ENCODE measurements around the gene PYHIN1. TPM values are rescaled to one million over a fixed set of nuclear protein-coding genes. Genes with fewer than 3 reads are reported as not detected.
A peak's percentile ranks its signal among the peaks of the same experiment; 100 is the strongest.
"Not testable (repeated sequence)": the region's sequence is repeated elsewhere in the genome, so short reads cannot be mapped to it uniquely, and the experiment has no call there.

PYHIN1 gene
- total RNA-seq, 4 donors from 2014 or later: 0.61 to 2.3 (median 1.7) TPM; not detected in 1

GRCh38 chr1:159005161-159005560 is 73.8 kb downstream of the PYHIN1 start:
- Histone ChIP-seq H3K36me3 (no peaks in the 10 kb centered on the region), H3K4me1 (peaks cover 0 to 57% (median 25%) of the 10 kb centered on the region in 3 donors), H3K27me3 (no peaks in the 10 kb centered on the region), H3K9me3 (no peaks in the 10 kb centered on the region), H3K4me3 (no peak overlapping the region), H3K27ac (peak overlapping the region in 3 of 4 donors; percentile 34 to 79 (median 63))
- TF ChIP-seq CTCF (IDR thresholded peaks at IDR 0.05) (no peak), POLR2A (IDR thresholded peaks at IDR 0.05) (no peak)
- DNase-seq: no peak
- intact Hi-C loops (cut with DNase I): no loop called here

- TF ChIP-seq POLR2A (IDR thresholded peaks at IDR 0.05) (no peak), CTCF (IDR thresholded peaks at IDR 0.05) (no peak)
- no peaks in the 10 kb centered on the region for H3K36me3 ChIP-seq
- H3K27me3 ChIP-seq: no peaks in the 10 kb centered on the region
- WGBS, 2 donors: 25 to 49% methylated on average over 6 of the region's 6 CpGs
- H3K9me3 ChIP-seq: no peaks in the 10 kb centered on the region
- H3K4me1 ChIP-seq: peaks cover 0 to 52% (median 25%) of the 10 kb centered on the region in 3 donors
- intact Hi-C loops (cut with DNase I): no loop called here
- DNase-seq: no peak
- H3K27ac ChIP-seq: peak overlapping the region; percentile 10 to 79 (median 48)
- H3K4me3 ChIP-seq: peak overlapping the region in 1 of 4 donors; percentile 11
Measured at GRCh38 chr1:159005676-159006075, 74.3 kb downstream of the PYHIN1 start.

DNA sequence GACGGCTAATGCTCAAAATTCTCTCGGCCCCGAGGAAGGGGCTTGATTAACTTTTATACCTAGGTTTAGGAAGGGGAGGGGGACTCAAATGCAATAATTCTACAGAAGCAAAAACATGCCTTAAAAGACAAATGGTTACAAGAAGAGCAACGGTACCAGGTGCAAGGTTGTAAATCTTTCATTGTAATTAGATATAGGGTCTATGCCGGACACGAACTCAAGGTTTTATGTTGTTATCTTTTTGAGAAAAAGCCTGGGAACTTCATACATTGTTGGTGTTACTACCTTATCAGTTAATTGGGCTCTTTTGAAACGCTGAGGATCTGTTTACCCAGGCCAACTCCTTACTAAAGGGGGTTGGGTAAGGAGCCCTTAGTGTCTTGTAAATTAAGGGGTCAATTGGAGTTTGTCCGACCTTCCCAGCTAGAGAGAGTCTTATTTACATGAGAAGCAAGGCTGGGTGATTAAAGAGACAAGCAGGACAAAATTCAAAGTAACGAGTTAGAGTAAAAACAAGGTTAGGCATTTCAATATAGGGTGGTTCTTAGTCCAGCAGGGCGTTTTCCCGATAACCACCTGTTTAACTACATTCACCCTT is 75.0 kb downstream of the PYHIN1 start:
- DNase-seq; H3K27me3 ChIP-seq; H3K9me3 ChIP-seq; H3K4me3 ChIP-seq; H3K36me3 ChIP-seq; intact Hi-C loops (cut with DNase I): not testable (repeated sequence)
- Histone ChIP-seq H3K27ac (peak overlapping the region in 3 of 4 donors; percentile 34 to 79 (median 63)), H3K4me1 (peaks cover 0 to 45% (median 21%) of the 10 kb centered on the region in 3 donors)
- 79 to 81% methylated on average over 11 of the region's 11 CpGs for WGBS, 2 donors

DNA sequence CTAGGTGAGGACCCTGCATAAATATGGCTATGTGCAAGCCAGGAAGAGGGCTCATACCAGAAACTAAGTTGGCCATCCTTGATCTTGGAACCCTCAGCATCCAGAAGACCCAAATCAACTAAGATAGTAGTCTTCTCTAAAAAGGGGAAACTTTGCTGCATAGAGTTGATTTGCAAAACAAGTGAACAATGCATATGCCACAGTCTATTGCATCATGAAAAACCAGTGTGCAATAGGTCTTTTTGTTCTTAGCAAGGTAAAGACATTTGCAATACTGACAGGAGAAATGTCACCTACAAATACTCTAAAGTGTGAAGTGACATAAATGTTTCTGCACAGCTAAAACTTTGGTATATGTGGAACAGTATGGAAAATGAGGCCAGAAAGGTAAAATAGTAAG is 76.4 kb downstream of the PYHIN1 start:
- no peak for DNase-seq
- no peak for TF ChIP-seq CTCF (IDR thresholded peaks at IDR 0.05)
- intact Hi-C loops (cut with DNase I): no loop called here
- H3K4me1 ChIP-seq: peaks cover 5 to 41% (median 21%) of the 10 kb centered on the region in 3 donors
- H3K27me3 ChIP-seq: no peaks in the 10 kb centered on the region
- no peak overlapping the region for H3K4me3 ChIP-seq
- no peaks in the 10 kb centered on the region for H3K36me3 ChIP-seq
- peak overlapping the region in 1 of 4 donors; percentile 90 for H3K27ac ChIP-seq
- H3K9me3 ChIP-seq: no peaks in the 10 kb centered on the region

DNA sequence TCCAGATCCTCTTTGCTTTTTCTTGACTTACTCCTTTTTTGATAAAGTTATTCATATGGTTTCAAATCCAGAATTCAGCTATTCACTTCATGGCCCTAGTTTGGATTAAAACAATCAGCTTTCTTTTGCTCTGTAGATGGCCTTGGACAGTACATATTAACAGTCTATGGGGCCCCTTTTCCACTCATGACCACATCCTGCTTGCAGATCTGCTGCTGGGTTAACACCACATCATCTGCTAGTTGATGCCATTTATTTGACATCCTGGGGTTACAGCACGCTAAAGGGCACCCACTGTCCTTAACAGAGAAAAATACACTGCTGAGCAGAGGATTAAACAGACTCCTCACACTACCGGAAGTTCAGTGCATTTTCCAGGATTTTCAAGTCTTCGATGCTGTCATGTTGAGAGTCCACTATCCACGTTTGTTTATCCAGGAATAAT is 77.4 kb downstream of the PYHIN1 start:
- H3K36me3 ChIP-seq: no peaks in the 10 kb centered on the region
- DNase-seq: no peak
- 27 to 62% methylated on average over 4 of the region's 4 CpGs for WGBS, 2 donors
- H3K27ac ChIP-seq: peak overlapping the region; percentile 81 to 90 (median 90)
- TF ChIP-seq CTCF (IDR thresholded peaks at IDR 0.05) (no peak), POLR2A (IDR thresholded peaks at IDR 0.05) (peak in 1 of 4 donors; percentile 58)
- H3K4me3 ChIP-seq: peak overlapping the region in 2 of 4 donors; percentile 54 to 79
- intact Hi-C loops (cut with DNase I): no loop called here
- H3K4me1 ChIP-seq: peaks cover 6 to 49% (median 21%) of the 10 kb centered on the region in 3 donors
- H3K9me3 ChIP-seq: no peaks in the 10 kb centered on the region
- H3K27me3 ChIP-seq: no peaks in the 10 kb centered on the region
